GM18951 (cell line): ENCODE results near the gene DBF4.

Experiments
- POLR2A ChIP-seq: IDR thresholded peaks from 4 replicates; pipeline ENCODE4 v1.6.1; 2011; ENCODE audit warnings: mild to moderate bottlenecking; ENCODE audit not compliant: insufficient read length, insufficient read depth; ENCODE audit errors: extremely low read depth
- in situ Hi-C: fragments of 300-500 bp; cut with MboI; formaldehyde crosslinking; loops from one replicate; pipeline ENCODE4 v1.12.0; 2022; ENCODE audit warnings: low sequenced_read_pairs, mixed read lengths, inconsistent platforms; ENCODE audit not compliant: unreplicated experiment

The DBF4 gene

GRCh38 chr7:87948371-87948770 lies 72.1 kb downstream of the DBF4 start:
- no peak for TF ChIP-seq POLR2A
- in situ Hi-C loops = no loop called here
